H9 (cell line): ENCODE results near the gene TOMM22. TPM values are rescaled to one million over a fixed set of nuclear protein-coding genes. Genes with fewer than 3 reads are reported as not detected.
A peak's percentile ranks its signal among the peaks of the same experiment; 100 is the strongest.

Experiments
- DNase-seq: peaks from one replicate; pipeline ENCODE4 v3.0.0-alpha.2; 2017
- H2AFZ ChIP-seq: one replicate; pipeline ENCODE4 v1.6.1; 2013; ENCODE audit warnings: mild to moderate bottlenecking, low read length, control low read depth, moderate library complexity
- H2AK5ac ChIP-seq: 2 replicates; pipeline ENCODE4 v1.6.1; 2013; ENCODE audit warnings: low read length, control low read depth, mixed read lengths; ENCODE audit not compliant: insufficient read length
- H2BK120ac ChIP-seq: one replicate; pipeline ENCODE4 v1.6.1; 2013; ENCODE audit warnings: low read depth, mild to moderate bottlenecking, low read length, control low read depth, inconsistent platforms; ENCODE audit not compliant: poor library complexity, severe bottlenecking
- H2BK12ac ChIP-seq: 2 replicates; pipeline ENCODE4 v1.6.1; 2013; ENCODE audit warnings: low read length, control low read depth, mixed read lengths, low read depth; ENCODE audit not compliant: insufficient read length
- H2BK15ac ChIP-seq: 2 replicates; pipeline ENCODE4 v1.6.1; 2013; ENCODE audit warnings: low read depth, low read length, control low read depth
- H2BK20ac ChIP-seq: one replicate; pipeline ENCODE4 v1.6.1; 2013; ENCODE audit warnings: low read depth, mild to moderate bottlenecking, low read length, control low read depth, inconsistent platforms; ENCODE audit not compliant: poor library complexity, severe bottlenecking
- H2BK5ac ChIP-seq: 2 replicates; pipeline ENCODE4 v1.6.1; 2013; ENCODE audit warnings: low read length, control low read depth, mixed read lengths; ENCODE audit not compliant: insufficient read length
- H3K14ac ChIP-seq: 2 replicates; pipeline ENCODE4 v1.6.1; 2013; ENCODE audit warnings: low read length, control low read depth; ENCODE audit not compliant: insufficient read depth
- H3K18ac ChIP-seq: 2 replicates; pipeline ENCODE4 v1.6.1; 2013; ENCODE audit warnings: low read depth, mild to moderate bottlenecking, mixed read lengths, low read length, control low read depth; ENCODE audit not compliant: insufficient read length
- H3K23ac ChIP-seq: 2 replicates; pipeline ENCODE4 v1.6.1; 2013; ENCODE audit warnings: low read length, control low read depth, mixed read lengths, low read depth; ENCODE audit not compliant: insufficient read length
- H3K23me2 ChIP-seq: 2 replicates; pipeline ENCODE4 v1.6.1; 2013; ENCODE audit warnings: low read depth, mild to moderate bottlenecking, mixed read lengths, low read length, control low read depth; ENCODE audit not compliant: insufficient read length, poor library complexity, severe bottlenecking
- H3K27ac ChIP-seq: 2 replicates; pipeline ENCODE4 v1.5.1; 2013; ENCODE audit warnings: low read length, control low read depth, mixed read lengths, low read depth; ENCODE audit not compliant: insufficient read length
- H3K27me3 ChIP-seq: 2 replicates; pipeline ENCODE4 v1.6.1; 2013; ENCODE audit warnings: low read length, control low read depth, inconsistent platforms; ENCODE audit not compliant: insufficient read depth
- H3K4ac ChIP-seq: 2 replicates; pipeline ENCODE4 v1.6.1; 2013; ENCODE audit warnings: low read depth, mild to moderate bottlenecking, control low read depth, inconsistent platforms, low read length, moderate library complexity
- H3K4me1 ChIP-seq: 2 replicates; pipeline ENCODE4 v1.6.1; 2013; ENCODE audit warnings: low read length, control low read depth, inconsistent platforms; ENCODE audit not compliant: insufficient read depth
- H3K4me2 ChIP-seq: 2 replicates; pipeline ENCODE4 v1.6.1; 2013; ENCODE audit warnings: low read length, control low read depth, mixed read lengths; ENCODE audit not compliant: insufficient read length, insufficient read depth
- H3K56ac ChIP-seq: 2 replicates; pipeline ENCODE4 v1.6.1; 2013; ENCODE audit warnings: low read depth, mild to moderate bottlenecking, mixed read lengths, low read length, control low read depth; ENCODE audit not compliant: insufficient read length
- H3K79me1 ChIP-seq: 2 replicates; pipeline ENCODE4 v1.6.1; 2013; ENCODE audit warnings: low read depth, mild to moderate bottlenecking, moderate library complexity, low read length, control low read depth, inconsistent platforms; ENCODE audit not compliant: insufficient read depth, poor library complexity, severe bottlenecking
- H3K79me2 ChIP-seq: 2 replicates; pipeline ENCODE4 v1.6.1; 2013; ENCODE audit warnings: low read length, control low read depth, inconsistent platforms; ENCODE audit not compliant: insufficient read depth
- H3K9ac ChIP-seq: 2 replicates; pipeline ENCODE4 v1.6.1; 2013; ENCODE audit warnings: low read length, control low read depth, mixed read lengths; ENCODE audit not compliant: insufficient read length; ENCODE audit errors: extremely low read depth
- H3K9me3 ChIP-seq: one replicate; pipeline ENCODE4 v1.6.1; 2013; ENCODE audit warnings: low read depth, low read length, inconsistent platforms; ENCODE audit not compliant: control insufficient read depth
- H3T11ph ChIP-seq: one replicate; pipeline ENCODE4 v1.6.1; 2013; ENCODE audit warnings: mild to moderate bottlenecking, low read length, control low read depth, inconsistent platforms
- H4K20me1 ChIP-seq: one replicate; pipeline ENCODE4 v1.6.1; 2013; ENCODE audit not compliant: control insufficient read depth, insufficient read length, insufficient read depth
- H4K5ac ChIP-seq: 2 replicates; pipeline ENCODE4 v1.6.1; 2013; ENCODE audit warnings: low read depth, mild to moderate bottlenecking, mixed read lengths, low read length, control low read depth; ENCODE audit not compliant: insufficient read length
- H4K8ac ChIP-seq: replicated peaks from 2 replicates; pipeline ENCODE4 v1.6.1; 2013; ENCODE audit warnings: low read length, control low read depth, mixed read lengths, low read depth; ENCODE audit not compliant: insufficient read length
- H4K91ac ChIP-seq: 2 replicates; pipeline ENCODE4 v1.6.1; 2013; ENCODE audit warnings: low read depth, mild to moderate bottlenecking, moderate library complexity, mixed read lengths, low read length, control low read depth; ENCODE audit not compliant: insufficient read length
- H3K27ac Mint-ChIP-seq, 3 experiments: 2 replicates in 2 of 3; 3 replicates in 1 of 3; pipeline ENCODE4 v1.8.0; 2020 to 2021; ENCODE audit warnings: mixed read lengths in 3 of 3, mild to moderate bottlenecking in 1 of 3, moderate library complexity in 1 of 3
- H3K27me3 Mint-ChIP-seq: 2 replicates; pipeline ENCODE4 v1.8.0; 2021; ENCODE audit warnings: low read depth, mild to moderate bottlenecking, moderate library complexity, mixed read lengths
- H3K36me3 Mint-ChIP-seq, 3 experiments: 2 replicates in 2 of 3; 3 replicates in 1 of 3; pipeline ENCODE4 v1.8.0; 2020 to 2021; ENCODE audit warnings: low read depth in 3 of 3, mixed read lengths in 3 of 3; ENCODE audit not compliant: insufficient read depth in 1 of 3
- H3K4me1 Mint-ChIP-seq, 2 experiments: 2 replicates each; pipeline ENCODE4 v1.8.0; 2020; ENCODE audit warnings: mixed read lengths in 2 of 2
- H3K4me3 Mint-ChIP-seq, 2 experiments: 2 replicates in 1 of 2; 3 replicates in 1 of 2; pipeline ENCODE4 v1.8.0; 2020 to 2021; ENCODE audit warnings: mild to moderate bottlenecking in 2 of 2, mixed read lengths in 2 of 2, moderate library complexity in 1 of 2
- H3K9me3 Mint-ChIP-seq, 2 experiments: 2 replicates in 1 of 2; 3 replicates in 1 of 2; pipeline ENCODE4 v1.8.0; 2020; ENCODE audit warnings: mild to moderate bottlenecking in 2 of 2, mixed read lengths in 2 of 2, moderate library complexity in 1 of 2
- WGBS: extraction: QIAGEN DNeasy Blood & Tissue Kit; methylation state at CpG from one replicate; pipeline ENCODE4 v1.1.7; 2013; ENCODE audit warnings: missing lambda C conversion rate, low lambda C conversion rate, mixed read lengths; ENCODE audit not compliant: insufficient read length; ENCODE audit errors: extremely low coverage; 5-methylcytosine and 5-hydroxymethylcytosine counted together
- total RNA-seq: library from RNA; stranded (reverse); gene quantifications from 2 replicates; pipeline ENCODE4 v1.2.1, GENCODE V29; 2021
- TF ChIP-seq, protein P1 (sequence below): fragments of 200-600 bp; sonication (generic); conservative IDR thresholded peaks from 3 replicates; pipeline ENCODE4 v1.8.0; 2021; ENCODE audit warnings: antibody characterized with exemption, mild to moderate bottlenecking

TOMM22 gene
- total RNA-seq, 1 experiment from 2014 or later: 128 TPM

DNA sequence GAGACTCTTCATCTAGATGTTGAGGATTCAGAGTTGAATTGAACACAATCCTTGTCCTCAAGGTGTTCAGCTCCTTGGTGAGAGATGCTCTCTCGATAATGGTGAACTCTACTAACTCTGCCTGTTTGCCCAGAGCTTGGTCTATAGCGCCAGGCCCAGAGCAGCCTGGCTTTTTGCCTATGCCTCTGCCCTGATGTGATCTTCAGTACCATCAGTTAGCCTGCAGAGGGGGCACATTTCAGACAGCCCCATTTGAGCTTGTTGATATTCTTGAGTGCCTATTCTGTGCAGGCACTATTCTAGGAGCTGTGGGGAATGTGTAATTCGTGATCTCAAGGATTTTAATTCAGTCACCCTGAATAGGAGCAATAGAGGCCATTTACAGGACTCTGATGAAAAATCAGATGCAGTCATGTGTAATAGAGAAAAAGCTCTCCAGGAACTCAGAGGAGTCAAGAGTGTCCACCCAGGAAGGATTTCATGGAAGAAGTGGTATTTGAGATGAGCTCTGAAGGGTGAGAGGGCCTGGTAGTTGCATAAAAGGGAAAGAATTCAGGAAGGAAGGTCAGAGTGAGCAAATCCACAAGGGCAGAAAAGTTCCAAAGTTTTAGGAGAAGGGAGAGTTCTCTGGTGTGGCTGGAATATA is 43.3 kb downstream of the TOMM22 start:
- Mint-ChIP-seq H3K27me3 (no peaks in the 10 kb centered on the region), H3K4me3 (no peak overlapping the region), H3K9me3 (no peaks in the 10 kb centered on the region), H3K4me1 (no peaks in the 10 kb centered on the region), H3K36me3 (peaks cover 44 to 94% (median 86%) of the 10 kb centered on the region in 3 experiments; a peak in 6 of 7 replicates), H3K27ac (peak overlapping the region in 1 of 3 experiments; percentile 25; a peak in 1 of 7 replicates)
- Histone ChIP-seq H3T11ph (no peak overlapping the region), H2BK15ac (no peak overlapping the region), H4K8ac (no peak overlapping the region), H3K23me2 (no peaks in the 10 kb centered on the region), H2BK20ac (no peak overlapping the region), H3K4me1 (no peaks in the 10 kb centered on the region), H3K14ac (no peak overlapping the region), H2AK5ac (no peak overlapping the region), H3K9me3 (no peaks in the 10 kb centered on the region), H4K91ac (no peak overlapping the region), H3K56ac (no peak overlapping the region), H2BK5ac (no peak overlapping the region), H2BK12ac (no peak overlapping the region), H3K27ac (no peak overlapping the region), H3K27me3 (no peaks in the 10 kb centered on the region), H3K79me2 (no peaks in the 10 kb centered on the region), H2AFZ (no peak overlapping the region), H4K20me1 (no peaks in the 10 kb centered on the region), H3K18ac (no peak overlapping the region), H3K79me1 (no peaks in the 10 kb centered on the region), H3K4ac (no peak overlapping the region), H3K23ac (no peak overlapping the region), H3K9ac (no peak overlapping the region), H4K5ac (no peak overlapping the region), H2BK120ac (no peak overlapping the region), H3K4me2 (no peak overlapping the region)
- DNase-seq: no peak
- TF ChIP-seq, protein P1, sequence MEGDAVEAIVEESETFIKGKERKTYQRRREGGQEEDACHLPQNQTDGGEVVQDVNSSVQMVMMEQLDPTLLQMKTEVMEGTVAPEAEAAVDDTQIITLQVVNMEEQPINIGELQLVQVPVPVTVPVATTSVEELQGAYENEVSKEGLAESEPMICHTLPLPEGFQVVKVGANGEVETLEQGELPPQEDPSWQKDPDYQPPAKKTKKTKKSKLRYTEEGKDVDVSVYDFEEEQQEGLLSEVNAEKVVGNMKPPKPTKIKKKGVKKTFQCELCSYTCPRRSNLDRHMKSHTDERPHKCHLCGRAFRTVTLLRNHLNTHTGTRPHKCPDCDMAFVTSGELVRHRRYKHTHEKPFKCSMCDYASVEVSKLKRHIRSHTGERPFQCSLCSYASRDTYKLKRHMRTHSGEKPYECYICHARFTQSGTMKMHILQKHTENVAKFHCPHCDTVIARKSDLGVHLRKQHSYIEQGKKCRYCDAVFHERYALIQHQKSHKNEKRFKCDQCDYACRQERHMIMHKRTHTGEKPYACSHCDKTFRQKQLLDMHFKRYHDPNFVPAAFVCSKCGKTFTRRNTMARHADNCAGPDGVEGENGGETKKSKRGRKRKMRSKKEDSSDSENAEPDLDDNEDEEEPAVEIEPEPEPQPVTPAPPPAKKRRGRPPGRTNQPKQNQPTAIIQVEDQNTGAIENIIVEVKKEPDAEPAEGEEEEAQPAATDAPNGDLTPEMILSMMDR: peak; percentile 64
- no CpG with 5 or more reads among the region's 3 CpGs for whole genome bisulfite sequencing
